Mucosa of descending colon (tissue), 3 donors: Measurements from ENCODE around the gene PRPH. TPM values are rescaled to one million over a fixed set of nuclear protein-coding genes. Genes with fewer than 3 reads are reported as not detected.

ENCODE experiments used
- ATAC-seq: fragments of 200-7000 bp; cut with Tn5 transposase; one replicate; pipeline ENCODE4 v1.9.1; 2020; ENCODE audit warnings: mild to moderate bottlenecking, moderate library complexity
- DNase-seq, 3 donors: peaks; one replicate each; pipeline ENCODE4 v3.0.0-alpha.2; 2020
- H3K36me3 ChIP-seq: fragments of 200-600 bp; one replicate; pipeline ENCODE4 v1.8.0; 2021; ENCODE audit warnings: low read depth, mild to moderate bottlenecking
- H3K4me1 ChIP-seq: fragments of 200-600 bp; one replicate; pipeline ENCODE4 v1.8.0; 2021; ENCODE audit warnings: low read depth, mild to moderate bottlenecking
- H3K4me3 ChIP-seq: fragments of 200-600 bp; one replicate; pipeline ENCODE4 v1.8.0; 2021; ENCODE audit warnings: mild to moderate bottlenecking
- H3K9me3 ChIP-seq: fragments of 200-600 bp; one replicate; pipeline ENCODE4 v1.8.0; 2021; ENCODE audit warnings: mild to moderate bottlenecking
- intact Hi-C, 2 donors: fragments of 100-400 bp; cut with DNase I in 1 of 2; cut with micrococcal nuclease in 1 of 2; formaldehyde crosslinking; loops; one replicate each; pipeline versions ENCODE4 v1.11.0 to v1.11.1; 2022; cut with DNase I, micrococcal nuclease
- total RNA-seq, 3 donors: library from RNA; stranded (reverse); fragmentation: NEBNext Ultra II Directional in 2 of 3; extraction: Animal tissue kit (Norgen Biotek cat#: 25700) in 2 of 3; gene quantifications; one replicate each; pipeline versions ENCODE4 v1.2.1 to v1.2.4, GENCODE V29; 2021 to 2023
- TF ChIP-seq, protein P1 (sequence below): fragments of 200-600 bp; IDR thresholded peaks from one replicate; pipeline ENCODE4 v1.8.0; 2022; ENCODE audit warnings: antibody characterized with exemption, mild to moderate bottlenecking
- donor health status: DM: no; HTN: no; CAD: no; lungs with moderate emphysema.
- donor health status: DM: no; HTN: no; CAD: no.
- donor health status: DM: no; HTN: yes; CAD: no.

PRPH gene
- total RNA-seq, 3 donors from 2014 or later = 5.1 to 69.5 (median 8.6) TPM

DNA sequence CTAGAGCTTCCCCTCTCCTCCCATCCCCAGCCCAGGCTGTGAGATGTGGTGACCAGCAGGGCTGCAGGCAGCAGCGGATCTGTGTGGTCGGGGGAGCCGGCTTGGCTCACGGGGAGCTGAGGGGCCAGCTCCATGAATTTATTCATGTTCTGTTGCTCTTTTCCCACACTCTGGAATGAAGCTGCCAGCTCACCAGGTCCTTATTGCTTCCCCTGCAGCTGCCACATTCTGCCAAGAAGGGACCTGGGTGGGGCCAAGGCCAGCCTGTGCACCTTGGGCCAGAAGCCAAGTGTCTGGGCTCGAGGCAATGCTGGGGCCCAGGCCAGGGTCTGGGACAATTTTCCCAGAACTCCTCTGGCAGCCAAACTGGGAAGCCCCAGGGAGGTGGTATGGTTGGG, 44.5 kb downstream of the PRPH start:
- intact Hi-C loops = loop anchor here in 1 of 2 donors (10.0 kb wide), 1 partner anchor 55 kb away; no protein-coding TSS in a partner anchor
- Histone ChIP-seq H3K36me3 (no peaks in the 10 kb centered on the region), H3K4me1 (peaks cover 27% of the 10 kb centered on the region), H3K9me3 (no peaks in the 10 kb centered on the region), H3K4me3 (no peak overlapping the region)
- DNase-seq = peak; percentile 77 to 80 (median 80)
- TF ChIP-seq, protein P1, sequence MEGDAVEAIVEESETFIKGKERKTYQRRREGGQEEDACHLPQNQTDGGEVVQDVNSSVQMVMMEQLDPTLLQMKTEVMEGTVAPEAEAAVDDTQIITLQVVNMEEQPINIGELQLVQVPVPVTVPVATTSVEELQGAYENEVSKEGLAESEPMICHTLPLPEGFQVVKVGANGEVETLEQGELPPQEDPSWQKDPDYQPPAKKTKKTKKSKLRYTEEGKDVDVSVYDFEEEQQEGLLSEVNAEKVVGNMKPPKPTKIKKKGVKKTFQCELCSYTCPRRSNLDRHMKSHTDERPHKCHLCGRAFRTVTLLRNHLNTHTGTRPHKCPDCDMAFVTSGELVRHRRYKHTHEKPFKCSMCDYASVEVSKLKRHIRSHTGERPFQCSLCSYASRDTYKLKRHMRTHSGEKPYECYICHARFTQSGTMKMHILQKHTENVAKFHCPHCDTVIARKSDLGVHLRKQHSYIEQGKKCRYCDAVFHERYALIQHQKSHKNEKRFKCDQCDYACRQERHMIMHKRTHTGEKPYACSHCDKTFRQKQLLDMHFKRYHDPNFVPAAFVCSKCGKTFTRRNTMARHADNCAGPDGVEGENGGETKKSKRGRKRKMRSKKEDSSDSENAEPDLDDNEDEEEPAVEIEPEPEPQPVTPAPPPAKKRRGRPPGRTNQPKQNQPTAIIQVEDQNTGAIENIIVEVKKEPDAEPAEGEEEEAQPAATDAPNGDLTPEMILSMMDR = no peak
- ATAC-seq = peak; percentile 63

DNA sequence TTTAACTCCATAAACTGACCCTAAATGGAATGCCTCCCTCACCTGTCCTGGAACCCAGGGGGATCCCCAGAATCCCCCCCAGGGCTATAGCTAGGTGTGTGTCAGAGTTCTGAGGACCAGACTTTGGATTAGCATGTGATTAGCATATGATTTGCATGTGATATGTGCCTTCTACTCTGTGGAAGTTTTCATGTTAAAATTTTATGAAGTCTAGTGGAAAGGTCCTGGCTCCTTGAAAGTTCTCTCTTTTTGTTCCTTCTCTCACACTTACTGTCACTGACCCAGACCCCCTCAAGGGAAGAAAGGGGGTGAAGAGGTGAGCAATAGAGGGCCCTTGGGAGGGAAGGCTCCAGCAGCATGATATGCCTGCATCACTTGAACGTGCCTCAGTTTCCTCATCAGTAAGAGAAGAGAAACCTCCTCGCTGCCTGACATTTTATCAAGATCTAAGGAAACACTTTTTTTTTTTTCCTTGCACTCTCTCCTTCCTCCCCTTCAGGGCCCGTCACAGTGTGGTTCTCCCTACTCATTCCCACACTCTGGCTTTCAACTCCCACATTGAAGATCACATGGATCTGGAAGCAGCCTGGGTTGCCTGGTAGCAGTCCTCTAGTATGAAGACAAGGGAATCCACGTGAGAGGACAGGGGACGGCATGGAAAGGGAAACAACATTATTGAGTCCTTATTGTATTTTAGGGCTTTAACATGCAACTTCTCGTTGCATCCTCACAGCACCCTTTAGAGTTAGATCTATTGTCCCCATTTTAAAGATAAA, 45.3 kb downstream of the PRPH start:
- DNase-seq (no peak), ATAC-seq (no peak)
- Histone ChIP-seq H3K36me3 (no peaks in the 10 kb centered on the region), H3K4me1 (peaks cover 34% of the 10 kb centered on the region), H3K9me3 (no peaks in the 10 kb centered on the region), H3K4me3 (no peak overlapping the region)
- intact Hi-C loops = loop anchor here in 1 of 2 donors (10.0 kb wide), 1 partner anchor 55 kb away; no protein-coding TSS in a partner anchor
- TF ChIP-seq, protein P1 = no peak

DNA sequence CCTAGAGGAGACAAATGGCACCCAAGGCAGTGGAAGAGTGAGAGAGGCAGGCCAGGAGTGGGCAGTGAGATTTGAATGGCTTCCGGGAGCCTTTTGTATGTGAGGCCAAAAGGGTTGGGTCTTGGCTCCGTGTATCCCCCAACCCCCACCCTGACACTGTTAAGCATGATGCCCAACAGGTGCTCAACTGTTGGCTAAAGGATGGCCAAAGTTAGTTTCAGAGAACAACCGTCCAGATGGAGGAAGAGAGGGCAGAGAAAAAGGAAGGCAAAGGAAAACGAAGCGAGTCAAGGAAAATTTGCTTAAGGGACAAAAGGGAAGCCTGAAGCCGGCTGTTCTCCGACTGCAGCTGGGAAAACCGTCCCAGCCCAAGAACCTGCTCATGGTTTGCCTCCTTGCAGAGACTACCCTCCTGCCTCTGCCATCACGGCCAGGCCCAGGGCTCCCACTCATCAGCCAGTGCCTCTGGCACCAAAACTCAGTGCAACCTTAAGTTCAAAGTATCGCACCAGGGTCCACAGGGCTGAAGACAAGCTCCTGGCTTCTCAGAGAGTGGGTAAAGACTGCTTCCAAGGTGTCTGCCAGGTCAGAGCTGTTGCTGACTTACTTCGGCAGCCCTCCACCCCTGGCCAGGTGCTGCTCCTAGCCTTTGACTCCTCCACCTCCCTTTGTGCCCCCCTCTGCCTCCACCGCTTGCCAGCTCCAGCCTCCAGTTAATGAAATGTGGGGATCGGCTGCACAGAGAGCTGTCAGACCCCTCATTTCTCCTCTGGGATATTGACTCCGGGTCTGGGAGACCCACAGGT, 46.2 kb downstream of the PRPH start:
- DNase-seq (no peak), ATAC-seq (no peak)
- H3K36me3 ChIP-seq = no peaks in the 10 kb centered on the region
- TF ChIP-seq, protein P1 = no peak
- no peaks in the 10 kb centered on the region for H3K9me3 ChIP-seq
- no peak overlapping the region for H3K4me3 ChIP-seq
- intact Hi-C loops = loop anchor here in 1 of 2 donors (10.0 kb wide), 1 partner anchor 56 kb away; no protein-coding TSS in a partner anchor
- H3K4me1 ChIP-seq = peaks cover 43% of the 10 kb centered on the region

DNA sequence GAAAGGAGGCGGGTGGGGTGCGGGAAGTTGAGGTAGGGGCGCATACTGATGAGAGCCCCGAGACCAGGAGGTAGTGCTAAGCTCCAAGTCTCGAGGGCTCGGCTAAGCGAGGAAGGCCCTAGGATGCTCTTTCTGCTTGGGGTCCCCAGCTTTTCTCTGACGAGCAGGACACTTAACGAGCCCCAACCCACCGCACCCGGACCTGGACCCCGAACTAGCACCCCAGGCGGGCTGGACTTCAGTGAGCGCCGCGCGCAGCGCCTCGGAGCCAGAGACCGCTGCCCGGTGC, 46.8 kb downstream of the PRPH start:
- H3K4me1 ChIP-seq = peaks cover 44% of the 10 kb centered on the region
- H3K9me3 ChIP-seq = no peaks in the 10 kb centered on the region
- H3K4me3 ChIP-seq = no peak overlapping the region
- ATAC-seq (no peak), DNase-seq (no peak)
- intact Hi-C loops = loop anchor here in 1 of 2 donors (10.0 kb wide), 1 partner anchor 57 kb away; no protein-coding TSS in a partner anchor
- TF ChIP-seq, protein P1 = no peak
- H3K36me3 ChIP-seq = no peaks in the 10 kb centered on the region

DNA sequence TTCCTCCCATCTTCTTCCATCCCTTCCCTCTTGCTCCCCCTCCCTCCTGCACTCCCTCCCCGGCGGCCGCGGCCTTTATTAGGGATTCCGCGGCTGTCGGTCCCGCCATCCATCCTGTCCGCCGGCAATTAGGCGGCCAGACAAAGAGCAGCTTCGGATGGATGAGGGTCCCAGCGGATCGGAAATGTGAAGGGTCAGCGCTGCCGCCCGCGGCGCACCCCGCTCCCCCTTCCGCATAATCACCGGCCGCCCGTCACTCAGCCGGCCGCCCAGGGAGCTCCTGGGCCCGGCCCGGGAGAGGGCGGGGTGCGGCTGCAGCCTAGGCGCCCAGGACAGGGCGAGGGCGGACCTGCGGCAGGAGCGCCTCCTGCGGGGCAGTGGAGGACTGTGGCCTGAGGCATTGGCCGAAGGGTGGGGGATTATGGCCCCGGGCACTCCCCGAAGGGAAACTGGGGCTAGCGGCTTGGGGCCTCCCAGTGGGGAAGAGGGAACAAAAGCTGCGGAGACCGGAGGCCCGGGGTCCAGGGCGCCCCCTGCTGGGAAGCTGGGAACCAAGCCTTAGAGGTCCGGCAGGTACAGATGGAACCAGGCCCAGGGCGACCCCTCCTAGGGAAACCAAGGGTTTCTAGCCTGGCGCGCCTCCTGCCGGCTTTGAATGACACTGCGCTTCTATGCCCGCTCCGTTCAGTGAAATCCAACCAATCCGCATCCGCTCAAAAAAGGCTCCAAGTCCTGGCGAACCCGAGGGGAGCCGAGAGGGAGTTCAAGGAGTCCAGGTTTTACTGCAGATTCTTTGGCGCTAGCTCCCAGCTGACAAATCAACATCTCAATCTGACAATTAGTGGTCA, 47.3 kb downstream of the PRPH start:
- ATAC-seq (peak; percentile 80), DNase-seq (peak; percentile 83 to 88 (median 86))
- intact Hi-C loops = loop anchor here in 1 of 2 donors (10.0 kb wide), 1 partner anchor 57 kb away; no protein-coding TSS in a partner anchor
- Histone ChIP-seq H3K9me3 (no peaks in the 10 kb centered on the region), H3K36me3 (no peaks in the 10 kb centered on the region), H3K4me1 (peaks cover 47% of the 10 kb centered on the region), H3K4me3 (no peak overlapping the region)
- TF ChIP-seq, protein P1 = peak; percentile 84
